GM08714 (cell line): ENCODE data around the gene RYR1.
"Not testable (repeated sequence)": the region's sequence is repeated elsewhere in the genome, so short reads cannot be mapped to it uniquely, and the experiment has no call there.

ENCODE experiments used
- H3K4me3 ChIP-seq: fragments of 200-500 bp; sonication (Bioruptor generic); 2 replicates; pipeline ENCODE4 v1.5.1; 2014; ENCODE audit warnings: mild to moderate bottlenecking, low read length, inconsistent platforms
- ZNF274 ChIP-seq: IDR thresholded peaks from 2 replicates; pipeline ENCODE4 v1.6.1; 2012; ENCODE audit warnings: mild to moderate bottlenecking, low read depth, low read length

The RYR1 gene

GRCh38 chr19:38549061-38549460 lies 115.6 kb downstream of the RYR1 start:
- no peak for TF ChIP-seq ZNF274
- H3K4me3 ChIP-seq = no peak overlapping the region

- H3K4me3 ChIP-seq = no peak overlapping the region
- no peak for TF ChIP-seq ZNF274
Observed at GRCh38 chr19:38549942-38550341, 116.5 kb downstream of the RYR1 start.

- H3K4me3 ChIP-seq = no peak overlapping the region
- no peak for TF ChIP-seq ZNF274
Observed at GRCh38 chr19:38550376-38550775, 116.9 kb downstream of the RYR1 start.

GRCh38 chr19:38551450-38551813 lies 117.9 kb downstream of the RYR1 start:
- H3K4me3 ChIP-seq = no peak overlapping the region
- TF ChIP-seq ZNF274 = no peak

GRCh38 chr19:38553239-38553638 lies 119.7 kb downstream of the RYR1 start:
- not testable (repeated sequence) for H3K4me3 ChIP-seq

GRCh38 chr19:38554676-38555141 lies 121.2 kb downstream of the RYR1 start:
- no peak for TF ChIP-seq ZNF274
- H3K4me3 ChIP-seq = no peak overlapping the region

- H3K4me3 ChIP-seq = no peak overlapping the region
Observed at GRCh38 chr19:38555200-38555599, 121.7 kb downstream of the RYR1 start.

GRCh38 chr19:38556521-38557174 lies 123.2 kb downstream of the RYR1 start:
- TF ChIP-seq ZNF274 = no peak
- H3K4me3 ChIP-seq = no peak overlapping the region

More at GRCh38 chr19:38555200-38555599, 121.7 kb downstream of the RYR1 start:
- no peak for TF ChIP-seq ZNF274

GRCh38 chr19:38557205-38557799 lies 123.8 kb downstream of the RYR1 start:
- no peak for TF ChIP-seq ZNF274
- H3K4me3 ChIP-seq = no peak overlapping the region

- not testable (repeated sequence) for H3K4me3 ChIP-seq
Observed at GRCh38 chr19:38558933-38559332, 125.4 kb downstream of the RYR1 start.

- H3K4me3 ChIP-seq = peak overlapping the region; percentile 3; the same call in 1 of the 2 replicates
- no peak for TF ChIP-seq ZNF274
Observed at GRCh38 chr19:38559428-38560401, 126.2 kb downstream of the RYR1 start.

GRCh38 chr19:38561053-38561606 lies 127.6 kb downstream of the RYR1 start:
- TF ChIP-seq ZNF274 = no peak
- H3K4me3 ChIP-seq = no peak overlapping the region

GRCh38 chr19:38561658-38562057 lies 128.2 kb downstream of the RYR1 start:
- TF ChIP-seq ZNF274 = no peak
- no peak overlapping the region for H3K4me3 ChIP-seq

- TF ChIP-seq ZNF274 = no peak
- H3K4me3 ChIP-seq = no peak overlapping the region
Observed at GRCh38 chr19:38562096-38562495, 128.6 kb downstream of the RYR1 start.
